ENCODE data around the gene HOXD3. TPM values are rescaled to one million over a fixed set of nuclear protein-coding genes. Genes with fewer than 3 reads are reported as not detected.

Gene HOXD3
- polyA plus RNA-seq, 2 of the 4 experiments (the other 2 are of a cell fraction): 0.18 to 0.27 TPM

DNA sequence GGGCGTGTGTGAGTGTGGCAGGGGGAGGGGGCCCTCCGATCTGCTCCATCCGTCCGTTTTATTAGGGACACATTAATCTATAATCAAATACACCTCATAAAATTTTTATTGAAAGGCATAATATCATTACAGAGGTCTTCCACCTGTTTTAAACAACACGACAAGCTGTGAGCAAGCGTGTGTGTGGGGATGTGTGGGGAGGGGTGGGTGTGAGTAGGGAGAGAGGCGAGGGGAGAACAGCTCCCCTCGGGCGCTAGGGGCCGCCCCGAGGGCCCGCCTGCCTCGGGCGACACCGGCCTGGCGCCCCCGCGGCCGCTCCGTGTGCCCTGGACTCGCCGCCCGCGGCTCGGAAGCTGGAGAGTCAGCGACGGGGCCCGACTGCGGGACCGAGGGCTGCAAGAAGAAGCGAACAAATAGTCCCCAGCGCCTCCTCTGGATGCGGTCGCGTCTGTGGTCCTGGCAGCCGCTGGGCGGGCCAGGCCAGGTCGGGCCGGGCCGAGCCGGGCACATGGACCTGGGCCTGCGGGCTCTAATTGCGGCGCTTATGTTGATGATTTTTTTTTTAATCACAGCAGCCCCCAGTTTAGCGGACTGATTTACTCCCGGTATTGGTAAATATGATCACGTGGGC is 34.9 kb upstream of the HOXD3 start:
- ChIA-PET POLR2A (no interaction called here), CTCF (interaction anchor here (1.4 to 3.7 kb wide), 5 partner anchors 8 to 1026 kb away, joined by 3 to 13 read pairs (median 12); no protein-coding TSS in a partner anchor)
- no peaks in the 10 kb centered on the region for H3K9me3 ChIP-seq
- no peak for ATAC-seq
- no peak for FAIRE-seq
- no peak overlapping the region for H3K4me2 ChIP-seq
- 88% methylated on average over 47 of the region's 47 CpGs for WGBS (ENCODE audit: missing lambda C conversion rate)
- no peak for TF ChIP-seq KDM1A (IDR thresholded peaks at IDR 0.05; ENCODE audit: low read depth)
- TF ChIP-seq RARB (CRISPR knock-in tag; IDR thresholded peaks at IDR 0.05): no peak
- no peak overlapping the region for H3K4me3 ChIP-seq
- H3K27ac ChIP-seq: no peak overlapping the region
- H3K4me1 ChIP-seq: 0 out of 3 replicates have a peak, but pooled peaks cover 3% of the 10 kb centered on the region
- DNase-seq (ENCODE audit: low read depth in 1 of 2, low spot score in 1 of 2): no peak

DNA sequence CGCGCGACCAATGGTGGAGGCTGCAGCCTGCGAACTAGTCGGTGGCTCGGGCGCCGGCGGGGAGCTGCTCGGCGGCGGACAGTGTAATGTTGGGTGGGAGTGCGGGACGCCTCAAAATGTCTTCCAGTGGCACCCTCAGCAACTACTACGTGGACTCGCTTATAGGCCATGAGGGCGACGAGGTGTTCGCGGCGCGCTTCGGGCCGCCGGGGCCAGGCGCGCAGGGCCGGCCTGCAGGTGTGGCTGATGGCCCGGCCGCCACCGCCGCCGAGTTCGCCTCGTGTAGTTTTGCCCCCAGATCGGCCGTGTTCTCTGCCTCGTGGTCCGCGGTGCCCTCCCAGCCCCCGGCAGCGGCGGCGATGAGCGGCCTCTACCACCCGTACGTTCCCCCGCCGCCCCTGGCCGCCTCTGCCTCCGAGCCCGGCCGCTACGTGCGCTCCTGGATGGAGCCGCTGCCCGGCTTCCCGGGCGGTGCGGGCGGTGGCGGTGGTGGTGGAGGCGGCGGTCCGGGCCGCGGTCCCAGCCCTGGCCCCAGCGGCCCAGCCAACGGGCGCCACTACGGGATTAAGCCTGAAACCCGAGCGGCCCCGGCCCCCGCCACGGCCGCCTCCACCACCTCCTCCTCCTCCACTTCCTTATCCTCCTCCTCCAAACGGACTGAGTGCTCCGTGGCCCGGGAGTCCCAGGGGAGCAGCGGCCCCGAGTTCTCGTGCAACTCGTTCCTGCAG is 34.3 kb upstream of the HOXD3 start, which contains the start of gene HOXD9:
TSS of gene HOXD9 (plus strand) at position 37 of the 728 bp plus-strand sequence. CDS start at position 87, 50 bp downstream.
- Histone ChIP-seq H3K4me3 (no peak within 1 kb of the TSS), H3K4me2 (no peak within 1 kb of the TSS), H3K27ac (no peak within 1 kb of the TSS), H3K4me1 (0 out of 3 replicates have a peak, but pooled peaks cover 3% of the 10 kb centered on the region), H3K9me3 (no peaks in the 10 kb centered on the region)
- FAIRE-seq (no peak), ATAC-seq (no peak), DNase-seq (ENCODE audit: low read depth in 1 of 2, low spot score in 1 of 2) (no peak)
- ChIA-PET CTCF (interaction anchor here (1.9 to 3.7 kb wide), 3 partner anchors 12 to 1026 kb away, joined by 12 to 13 read pairs (median 12); no protein-coding TSS in a partner anchor), POLR2A (no interaction called here)
- TF ChIP-seq, protein P1, sequence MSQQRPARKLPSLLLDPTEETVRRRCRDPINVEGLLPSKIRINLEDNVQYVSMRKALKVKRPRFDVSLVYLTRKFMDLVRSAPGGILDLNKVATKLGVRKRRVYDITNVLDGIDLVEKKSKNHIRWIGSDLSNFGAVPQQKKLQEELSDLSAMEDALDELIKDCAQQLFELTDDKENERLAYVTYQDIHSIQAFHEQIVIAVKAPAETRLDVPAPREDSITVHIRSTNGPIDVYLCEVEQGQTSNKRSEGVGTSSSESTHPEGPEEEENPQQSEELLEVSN (IDR thresholded peaks at IDR 0.05; ENCODE audit: borderline replicate concordance, low read depth): no peak
- no peak for TF ChIP-seq CBX2 (IDR thresholded peaks at IDR 0.05; ENCODE audit: borderline replicate concordance, low read depth)
- no peak for TF ChIP-seq RNF2 (IDR thresholded peaks at IDR 0.05; ENCODE audit: borderline replicate concordance, low read depth)
- no peak for TF ChIP-seq ZFP36 (IDR thresholded peaks at IDR 0.05; ENCODE audit: borderline replicate concordance, partially characterized antibody)
- TF ChIP-seq ZC3H11A (IDR thresholded peaks at IDR 0.05): no peak
- TF ChIP-seq, protein P2, sequence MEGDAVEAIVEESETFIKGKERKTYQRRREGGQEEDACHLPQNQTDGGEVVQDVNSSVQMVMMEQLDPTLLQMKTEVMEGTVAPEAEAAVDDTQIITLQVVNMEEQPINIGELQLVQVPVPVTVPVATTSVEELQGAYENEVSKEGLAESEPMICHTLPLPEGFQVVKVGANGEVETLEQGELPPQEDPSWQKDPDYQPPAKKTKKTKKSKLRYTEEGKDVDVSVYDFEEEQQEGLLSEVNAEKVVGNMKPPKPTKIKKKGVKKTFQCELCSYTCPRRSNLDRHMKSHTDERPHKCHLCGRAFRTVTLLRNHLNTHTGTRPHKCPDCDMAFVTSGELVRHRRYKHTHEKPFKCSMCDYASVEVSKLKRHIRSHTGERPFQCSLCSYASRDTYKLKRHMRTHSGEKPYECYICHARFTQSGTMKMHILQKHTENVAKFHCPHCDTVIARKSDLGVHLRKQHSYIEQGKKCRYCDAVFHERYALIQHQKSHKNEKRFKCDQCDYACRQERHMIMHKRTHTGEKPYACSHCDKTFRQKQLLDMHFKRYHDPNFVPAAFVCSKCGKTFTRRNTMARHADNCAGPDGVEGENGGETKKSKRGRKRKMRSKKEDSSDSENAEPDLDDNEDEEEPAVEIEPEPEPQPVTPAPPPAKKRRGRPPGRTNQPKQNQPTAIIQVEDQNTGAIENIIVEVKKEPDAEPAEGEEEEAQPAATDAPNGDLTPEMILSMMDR (IDR thresholded peaks at IDR 0.05): no peak
- TF ChIP-seq FOSB (CRISPR knock-in tag; IDR thresholded peaks at IDR 0.05): no peak
- WGBS (ENCODE audit: missing lambda C conversion rate): 86% methylated on average over 37 of the region's 84 CpGs

DNA sequence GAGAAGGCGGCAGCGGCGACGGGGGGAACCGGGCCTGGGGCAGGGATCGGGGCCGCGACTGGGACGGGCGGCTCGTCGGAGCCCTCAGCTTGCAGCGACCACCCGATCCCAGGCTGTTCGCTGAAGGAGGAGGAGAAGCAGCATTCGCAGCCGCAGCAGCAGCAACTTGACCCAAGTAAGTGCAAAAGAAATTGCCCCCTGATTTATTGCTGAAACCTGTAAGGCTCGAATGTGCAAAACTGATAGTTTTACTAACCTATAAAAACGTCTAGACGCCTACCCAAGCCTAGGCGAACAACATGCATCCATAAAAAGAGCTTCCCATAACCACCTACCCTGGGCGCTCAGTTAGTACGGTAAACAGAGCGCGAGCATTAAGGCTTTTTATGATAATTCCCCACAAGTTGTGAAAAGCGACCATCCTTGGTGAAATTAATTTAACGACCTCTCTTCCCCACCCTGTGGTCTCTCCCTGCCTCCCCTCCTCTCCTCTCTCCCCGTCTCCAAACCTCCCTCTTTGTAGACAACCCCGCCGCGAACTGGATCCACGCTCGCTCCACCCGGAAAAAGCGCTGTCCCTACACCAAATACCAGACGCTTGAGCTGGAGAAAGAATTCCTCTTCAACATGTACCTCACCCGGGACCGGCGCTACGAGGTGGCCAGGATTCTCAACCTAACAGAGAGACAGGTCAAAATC is 33.5 kb upstream of the HOXD3 start:
- Histone ChIP-seq H3K9me3 (no peaks in the 10 kb centered on the region), H3K27ac (no peak overlapping the region), H3K4me1 (0 out of 3 replicates have a peak, but pooled peaks cover 3% of the 10 kb centered on the region), H3K4me3 (no peak overlapping the region), H3K4me2 (no peak overlapping the region)
- no peak for ATAC-seq
- CTCF ChIA-PET: interaction anchor here (0.6 to 5.1 kb wide), 4 partner anchors 13 to 528 kb away, joined by 3 to 46 read pairs (median 3); no protein-coding TSS in a partner anchor
- 79% methylated on average over 39 of the region's 40 CpGs for WGBS (ENCODE audit: missing lambda C conversion rate)
- no peak for FAIRE-seq
- no peak for DNase-seq (ENCODE audit: low read depth in 1 of 2, low spot score in 1 of 2)
- POLR2A ChIA-PET: no interaction called here
- TF ChIP-seq JUN (IDR thresholded peaks at IDR 0.05): no peak
- TF ChIP-seq JUNB (IDR thresholded peaks at IDR 0.05): no peak
- TF ChIP-seq SMC3 (IDR thresholded peaks at IDR 0.05): no peak
- no peak for TF ChIP-seq RCOR1 (IDR thresholded peaks at IDR 0.05; ENCODE audit: low read depth, low read length)
- TF ChIP-seq KDM5A (IDR thresholded peaks at IDR 0.05): no peak
- TF ChIP-seq, protein P3, sequence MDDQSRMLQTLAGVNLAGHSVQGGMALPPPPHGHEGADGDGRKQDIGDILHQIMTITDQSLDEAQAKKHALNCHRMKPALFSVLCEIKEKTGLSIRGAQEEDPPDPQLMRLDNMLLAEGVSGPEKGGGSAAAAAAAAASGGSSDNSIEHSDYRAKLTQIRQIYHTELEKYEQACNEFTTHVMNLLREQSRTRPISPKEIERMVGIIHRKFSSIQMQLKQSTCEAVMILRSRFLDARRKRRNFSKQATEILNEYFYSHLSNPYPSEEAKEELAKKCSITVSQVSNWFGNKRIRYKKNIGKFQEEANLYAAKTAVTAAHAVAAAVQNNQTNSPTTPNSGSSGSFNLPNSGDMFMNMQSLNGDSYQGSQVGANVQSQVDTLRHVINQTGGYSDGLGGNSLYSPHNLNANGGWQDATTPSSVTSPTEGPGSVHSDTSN (IDR thresholded peaks at IDR 0.05): no peak
- TF ChIP-seq CHD4 (IDR thresholded peaks at IDR 0.05; ENCODE audit: borderline replicate concordance): no peak
- no peak for TF ChIP-seq EP300 (IDR thresholded peaks at IDR 0.05)
- no peak for TF ChIP-seq TFCP2L1 (CRISPR knock-in tag; IDR thresholded peaks at IDR 0.05)
- TF ChIP-seq POLR2AphosphoS2 (conservative IDR thresholded peaks at IDR 0.05; ENCODE audit: low read length): no peak
- TF ChIP-seq, protein P4, sequence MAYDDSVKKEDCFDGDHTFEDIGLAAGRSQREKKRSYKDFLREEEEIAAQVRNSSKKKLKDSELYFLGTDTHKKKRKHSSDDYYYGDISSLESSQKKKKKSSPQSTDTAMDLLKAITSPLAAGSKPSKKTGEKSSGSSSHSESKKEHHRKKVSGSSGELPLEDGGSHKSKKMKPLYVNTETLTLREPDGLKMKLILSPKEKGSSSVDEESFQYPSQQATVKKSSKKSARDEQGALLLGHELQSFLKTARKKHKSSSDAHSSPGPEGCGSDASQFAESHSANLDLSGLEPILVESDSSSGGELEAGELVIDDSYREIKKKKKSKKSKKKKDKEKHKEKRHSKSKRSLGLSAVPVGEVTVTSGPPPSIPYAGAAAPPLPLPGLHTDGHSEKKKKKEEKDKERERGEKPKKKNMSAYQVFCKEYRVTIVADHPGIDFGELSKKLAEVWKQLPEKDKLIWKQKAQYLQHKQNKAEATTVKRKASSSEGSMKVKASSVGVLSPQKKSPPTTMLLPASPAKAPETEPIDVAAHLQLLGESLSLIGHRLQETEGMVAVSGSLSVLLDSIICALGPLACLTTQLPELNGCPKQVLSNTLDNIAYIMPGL (CRISPR knock-in tag; IDR thresholded peaks at IDR 0.05; ENCODE audit: borderline replicate concordance): no peak
- TF ChIP-seq MYC (IDR thresholded peaks at IDR 0.05; ENCODE audit: borderline replicate concordance, low read length): no peak
- TF ChIP-seq RAD21 (conservative IDR thresholded peaks at IDR 0.05 in 1 of 2, IDR thresholded peaks at IDR 0.05 in 1 of 2): no peak

Measured in A549 (cell line).